GM19452 (cell line): ENCODE results near the gene UPF1.
"Not testable (repeated sequence)": the region's sequence is repeated elsewhere in the genome, so short reads cannot be mapped to it uniquely, and the experiment has no call there.

Experiments used
- ATAC-seq: cut with Tn5 transposase; IDR thresholded peaks from one replicate; pipeline ENCODE4 v1.9.1; 2021; ENCODE audit not compliant: unreplicated experiment

UPF1 gene

GRCh38 chr19:18910801-18911436 lies 79.2 kb downstream of the UPF1 start:
- ATAC-seq = no peak

DNA sequence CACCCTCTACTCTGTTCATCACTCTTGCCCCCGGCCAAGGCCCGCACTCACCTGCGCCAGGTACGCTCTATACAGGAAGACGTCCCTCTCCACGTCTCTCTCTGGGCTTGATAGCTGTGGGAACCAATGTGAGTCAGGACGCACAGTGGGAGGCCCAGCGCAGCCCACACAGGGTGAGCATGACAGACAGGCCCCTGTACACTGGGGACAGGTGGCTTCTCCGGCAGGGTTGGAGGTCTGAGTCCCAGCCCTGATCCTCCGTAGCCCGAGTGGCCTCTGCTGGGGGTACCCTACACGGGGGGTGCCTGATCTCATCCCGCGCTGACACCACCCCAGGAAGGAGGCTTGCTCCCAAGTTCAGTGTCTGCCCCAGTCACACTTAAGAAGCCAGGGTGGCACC lies 81.2 kb downstream of the UPF1 start:
- ATAC-seq = no peak

DNA sequence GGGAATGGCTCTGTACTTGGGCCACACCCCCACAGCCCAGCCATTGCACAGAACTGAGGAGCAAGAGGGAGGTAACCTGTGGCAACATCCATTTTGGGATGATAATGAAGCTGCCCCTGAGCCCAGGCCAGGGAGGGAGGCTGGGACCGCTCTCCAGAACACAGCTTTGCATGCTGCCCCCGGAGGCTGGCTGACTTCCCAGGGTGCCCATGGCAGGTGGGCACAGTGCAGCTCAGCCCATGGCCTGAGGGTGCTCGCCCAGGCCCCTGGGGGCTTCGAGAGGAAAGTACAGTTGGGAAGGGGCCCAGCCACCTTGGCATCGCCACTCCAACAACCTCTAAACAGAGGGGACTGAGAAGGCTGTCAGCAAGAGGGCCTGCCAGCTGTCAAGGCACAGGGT lies 81.7 kb downstream of the UPF1 start:
- no peak for ATAC-seq

GRCh38 chr19:18915639-18916038 lies 83.9 kb downstream of the UPF1 start:
- no peak for ATAC-seq

DNA sequence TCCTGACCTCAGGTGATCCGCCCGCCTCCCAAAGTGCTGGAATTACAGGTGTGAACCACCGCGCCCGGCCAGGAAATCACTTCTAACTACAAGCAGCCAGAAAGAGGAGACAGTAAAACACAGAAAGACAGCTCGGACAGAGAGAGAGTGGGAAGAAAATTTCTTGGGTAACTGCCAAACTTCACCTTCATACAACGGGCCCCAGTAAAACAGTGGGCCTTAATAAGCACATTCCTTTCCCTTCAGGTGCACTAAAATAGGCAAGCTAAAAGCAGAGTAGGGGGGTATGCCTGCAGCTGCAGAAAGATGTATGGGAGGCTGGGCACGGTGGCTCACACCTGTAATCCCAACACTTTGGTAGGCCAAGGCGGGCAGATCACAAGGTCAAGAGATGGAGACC lies 85.8 kb downstream of the UPF1 start:
- not testable (repeated sequence) for ATAC-seq
